Amniotic epithelial cell (primary cell): ENCODE measurements around the gene SLC44A4.

Experiments
- DNase-seq: peaks from one replicate; pipeline ENCODE4 v3.0.0-alpha.2; 2010; ENCODE audit warnings: low read depth

The SLC44A4 gene

DNA sequence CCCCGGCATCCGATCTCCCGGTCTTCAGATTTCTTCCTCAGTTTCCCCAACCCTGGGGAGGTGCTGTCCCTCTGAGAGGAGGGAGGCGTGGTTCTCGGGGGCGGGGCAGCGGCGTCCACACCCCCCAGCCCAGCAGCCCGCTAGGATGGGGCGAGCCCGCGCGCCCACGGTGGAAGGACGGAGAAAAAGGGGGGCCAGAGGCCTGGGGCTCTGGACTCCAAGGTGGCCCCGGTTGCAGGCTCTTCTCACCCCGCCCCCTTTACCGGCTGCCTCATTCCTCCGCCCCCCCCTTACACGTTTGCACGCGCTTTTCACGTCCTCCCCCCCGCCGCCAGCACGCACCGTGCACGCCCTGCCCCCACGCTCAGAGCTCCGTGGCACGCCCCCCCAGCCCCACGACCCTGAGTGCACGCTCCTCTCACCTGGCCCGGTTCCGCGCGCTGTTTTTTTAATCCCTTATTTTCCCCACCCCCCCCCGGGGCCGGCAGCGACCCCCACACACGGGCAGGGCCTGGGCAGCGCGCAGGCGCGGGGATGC, 22.7 kb upstream of the SLC44A4 start:
- DNase-seq: peak; percentile 44

DNA sequence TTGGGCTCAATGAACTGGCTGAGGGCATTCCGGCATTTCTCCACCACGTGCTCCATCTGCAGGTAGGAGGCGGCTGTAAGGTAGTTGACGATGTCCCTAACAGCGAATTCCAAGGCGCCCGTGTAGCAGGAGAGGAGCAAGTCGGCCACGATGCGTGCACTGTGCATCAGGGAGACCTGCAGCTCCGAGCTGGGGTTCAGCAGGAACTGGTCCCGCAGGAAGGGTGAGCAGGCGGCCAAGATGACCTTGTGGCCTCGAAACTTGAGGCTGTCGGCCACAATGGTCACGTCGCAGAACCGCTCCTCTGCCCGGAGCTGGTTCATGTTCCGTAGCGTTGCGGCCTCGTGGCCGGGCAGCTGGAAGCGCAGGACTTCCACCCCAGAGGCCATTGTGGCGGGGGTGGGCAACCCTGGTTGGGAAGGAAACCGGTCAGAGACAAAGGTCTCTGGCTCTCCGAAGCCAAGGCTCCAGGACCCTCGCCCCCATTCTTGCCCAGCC, 22.2 kb upstream of the SLC44A4 start:
- no peak for DNase-seq

DNA sequence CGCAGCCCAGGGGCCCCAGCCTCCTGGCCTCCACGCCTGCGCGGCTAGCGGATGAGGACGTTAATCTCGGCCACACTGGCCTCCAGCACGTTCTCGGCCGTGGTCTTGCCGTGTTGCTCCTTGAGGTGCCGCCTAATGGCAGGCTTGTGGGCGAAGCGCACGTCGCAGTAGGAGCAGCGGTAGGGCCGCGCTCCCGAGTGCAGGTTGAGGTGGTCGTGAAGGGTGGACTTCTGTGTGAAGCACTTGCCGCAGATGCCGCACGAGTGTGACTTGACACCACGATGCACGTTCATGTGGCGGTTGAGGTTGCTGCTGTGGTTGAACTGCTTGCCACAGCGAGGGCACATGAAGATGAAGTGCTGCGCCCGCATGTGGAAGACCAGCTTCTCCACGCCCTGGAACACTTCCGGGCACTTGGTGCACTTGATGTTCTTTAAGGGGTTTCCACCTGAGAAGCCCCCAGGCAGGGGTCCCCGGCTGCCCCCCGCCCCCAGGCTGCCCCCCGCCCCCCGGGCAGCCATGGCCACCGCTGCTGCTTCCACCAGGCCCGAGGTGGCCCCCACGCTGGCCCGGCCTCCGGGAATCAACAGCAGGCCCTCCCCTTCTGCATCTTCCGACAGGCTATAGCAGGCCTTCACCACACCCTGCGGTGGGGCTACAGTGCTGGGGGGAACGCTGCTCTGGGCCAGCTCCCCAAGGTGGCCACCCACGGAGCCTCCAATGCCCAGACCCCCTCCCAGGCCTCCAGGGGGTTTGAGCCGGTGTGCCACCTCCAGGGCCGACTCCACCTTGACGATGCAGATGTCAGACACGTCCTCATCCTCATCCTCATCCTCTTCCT, 21.3 kb upstream of the SLC44A4 start:
- DNase-seq: no peak

DNA sequence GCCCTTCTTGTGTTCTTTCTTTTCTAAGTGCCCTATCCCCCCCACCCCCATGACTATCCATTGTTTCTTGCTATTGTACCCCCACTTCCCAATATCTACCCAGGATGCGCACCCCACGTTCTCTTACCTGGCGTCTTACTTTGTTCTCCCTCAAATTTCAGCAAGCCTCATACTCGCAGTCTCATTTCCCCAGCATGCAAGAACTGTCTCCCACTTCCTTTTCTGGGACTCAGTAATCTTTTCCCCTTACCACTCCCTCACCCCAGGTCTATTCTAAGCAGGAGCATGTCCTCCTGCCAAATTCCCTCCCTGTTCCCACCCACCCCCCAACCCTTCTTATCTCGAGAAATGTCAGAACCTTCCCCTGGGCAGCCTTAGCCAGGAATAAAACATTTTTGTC, 20.4 kb upstream of the SLC44A4 start:
- DNase-seq: no peak

DNA sequence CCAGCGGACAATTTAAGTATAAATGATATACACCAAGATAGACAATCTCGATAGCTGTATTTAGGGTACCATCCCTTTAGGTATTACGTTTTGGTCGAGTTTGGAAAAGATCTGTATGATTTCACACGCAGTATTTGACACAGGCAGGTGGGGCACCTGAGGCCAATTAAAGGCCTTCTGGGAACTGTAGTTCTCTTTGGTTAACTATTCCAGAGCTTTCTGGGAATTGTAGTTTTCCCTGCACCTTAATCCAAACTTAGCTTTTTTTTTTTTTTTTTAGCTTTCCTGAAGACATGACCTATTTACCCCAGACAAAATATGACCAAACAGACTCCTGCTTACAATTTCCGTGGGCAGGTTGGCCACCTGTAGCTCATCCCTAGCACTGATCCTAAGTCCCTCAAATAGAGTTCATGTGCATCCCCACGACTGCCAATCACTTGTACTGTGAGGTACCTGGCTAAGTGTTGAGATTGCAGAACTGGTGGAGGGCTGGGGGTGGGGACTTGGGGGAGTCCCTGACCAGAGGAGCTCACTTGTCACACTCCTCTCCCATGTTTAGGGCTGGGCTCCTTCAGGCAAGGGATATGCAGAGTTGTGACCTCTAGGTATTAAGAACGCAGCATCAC, 19.7 kb upstream of the SLC44A4 start:
- DNase-seq: peak; percentile 50

DNA sequence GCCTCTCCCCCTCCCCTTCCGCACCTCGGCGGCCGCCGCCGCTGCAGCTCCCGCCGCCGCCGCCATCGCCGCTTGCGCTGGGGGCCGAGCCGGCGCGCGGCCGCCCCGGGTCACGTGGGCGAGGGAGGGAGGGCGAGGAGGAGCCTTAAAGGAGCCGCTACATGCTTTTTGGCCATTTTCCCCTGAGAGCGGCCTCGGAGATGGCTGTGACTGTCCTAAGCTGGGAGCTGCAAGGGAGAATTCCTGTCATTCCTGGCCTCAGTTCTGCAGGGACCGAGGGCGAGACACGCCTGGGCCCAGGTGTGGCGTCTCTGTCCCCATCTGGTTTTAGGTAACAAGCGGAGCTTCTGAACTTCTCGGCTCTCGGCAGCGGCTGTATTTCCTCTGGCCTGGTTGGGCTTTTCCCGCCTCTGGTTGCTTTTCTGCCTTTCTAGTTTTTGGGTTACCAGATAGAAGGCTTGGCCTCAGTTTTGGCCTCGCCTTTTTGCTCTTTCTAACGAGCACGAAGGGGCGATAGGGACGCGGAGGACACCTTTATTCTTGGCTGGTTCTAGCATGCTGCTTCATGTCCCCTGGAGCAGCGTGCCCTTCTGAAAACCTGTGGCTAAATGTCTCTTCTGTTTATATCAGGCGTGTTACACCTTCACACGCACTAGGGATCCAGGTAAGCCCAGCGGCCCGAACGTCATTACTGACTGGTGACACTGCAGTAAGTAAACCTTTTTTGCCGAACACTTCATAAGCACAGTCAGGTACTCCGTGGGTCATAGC, 19.0 kb upstream of the SLC44A4 start, which contains the start of gene EHMT2:
Gene EHMT2, minus strand, starts transcription at position 87 of the 771 bp plus-strand sequence. Its CDS starts 21 bp downstream, at position 66.
- peak; percentile 64 for DNase-seq

DNA sequence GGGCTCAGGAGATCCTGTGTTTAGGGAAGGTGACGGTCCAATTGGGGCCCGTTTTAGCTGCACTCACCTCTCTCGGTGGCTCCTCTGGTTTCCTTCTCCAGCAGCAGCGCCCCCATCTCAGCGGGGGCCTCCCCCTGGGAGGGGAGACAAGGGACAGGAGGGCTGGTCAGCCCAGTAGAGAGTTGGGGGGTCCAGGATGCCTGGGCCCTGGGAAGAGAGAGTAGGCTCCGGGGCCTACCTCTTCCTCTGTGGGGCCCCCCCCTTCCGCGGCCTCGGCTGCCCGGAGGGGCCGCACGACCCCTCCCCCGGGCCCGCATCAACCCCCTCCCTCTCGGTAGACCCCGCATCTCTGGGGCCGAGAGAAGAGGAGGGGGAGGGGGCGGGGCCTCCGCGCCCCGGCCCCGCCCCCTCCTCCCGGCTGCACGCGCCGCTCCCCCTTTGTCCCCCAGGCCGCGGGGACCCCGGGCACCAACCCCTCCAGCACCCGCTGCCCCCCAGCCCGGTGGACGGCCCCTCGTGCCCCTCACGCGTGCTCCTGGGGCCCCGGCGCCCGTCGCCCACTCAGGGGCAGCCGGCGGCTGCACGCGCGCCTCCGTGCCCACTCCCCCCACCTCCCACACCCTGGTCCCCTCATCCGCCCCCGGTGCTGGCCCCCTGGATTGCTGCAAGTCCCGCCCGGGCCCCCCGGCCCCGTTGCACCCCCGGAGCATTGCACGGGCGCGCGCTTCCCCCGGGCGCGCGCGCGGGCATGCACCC, 18.2 kb upstream of the SLC44A4 start:
- no peak for DNase-seq

DNA sequence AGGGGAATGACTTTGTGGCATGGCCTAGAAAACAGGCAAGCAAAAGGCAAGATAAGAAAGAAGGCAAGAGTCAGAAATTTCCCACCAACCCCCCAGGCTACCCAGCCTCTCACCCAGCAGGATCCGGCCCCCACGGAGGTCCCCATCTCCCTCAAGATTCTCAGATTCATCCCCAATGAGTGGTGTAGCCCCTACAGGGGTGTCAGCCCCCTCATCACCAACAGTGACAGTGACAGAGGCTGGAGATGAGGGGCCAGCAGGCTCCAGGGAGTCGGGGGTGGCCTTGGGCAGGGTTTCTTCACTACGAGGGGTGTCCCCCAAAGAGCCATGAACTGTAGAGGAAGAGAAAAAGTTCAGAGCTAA, 17.7 kb upstream of the SLC44A4 start:
- no peak for DNase-seq

DNA sequence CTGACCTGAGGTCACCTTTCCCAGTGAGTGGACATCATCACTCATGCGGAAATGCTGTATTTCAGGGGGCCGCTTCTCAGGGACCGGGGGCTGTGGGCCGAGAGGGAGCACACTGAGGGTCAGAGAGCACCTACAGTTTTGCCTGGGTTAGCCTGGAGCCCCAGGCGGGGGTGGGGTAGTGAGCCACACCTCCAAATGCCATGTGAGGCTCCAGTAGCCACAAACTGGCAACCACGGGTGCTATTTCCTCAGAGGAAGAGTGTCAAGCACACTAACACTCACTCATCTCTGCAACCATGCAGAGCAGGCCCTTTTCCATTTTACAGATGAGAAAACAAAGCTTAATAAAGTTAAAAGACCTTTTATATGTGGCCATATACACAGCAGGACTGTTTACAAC, 14.0 kb upstream of the SLC44A4 start:
- DNase-seq: no peak

DNA sequence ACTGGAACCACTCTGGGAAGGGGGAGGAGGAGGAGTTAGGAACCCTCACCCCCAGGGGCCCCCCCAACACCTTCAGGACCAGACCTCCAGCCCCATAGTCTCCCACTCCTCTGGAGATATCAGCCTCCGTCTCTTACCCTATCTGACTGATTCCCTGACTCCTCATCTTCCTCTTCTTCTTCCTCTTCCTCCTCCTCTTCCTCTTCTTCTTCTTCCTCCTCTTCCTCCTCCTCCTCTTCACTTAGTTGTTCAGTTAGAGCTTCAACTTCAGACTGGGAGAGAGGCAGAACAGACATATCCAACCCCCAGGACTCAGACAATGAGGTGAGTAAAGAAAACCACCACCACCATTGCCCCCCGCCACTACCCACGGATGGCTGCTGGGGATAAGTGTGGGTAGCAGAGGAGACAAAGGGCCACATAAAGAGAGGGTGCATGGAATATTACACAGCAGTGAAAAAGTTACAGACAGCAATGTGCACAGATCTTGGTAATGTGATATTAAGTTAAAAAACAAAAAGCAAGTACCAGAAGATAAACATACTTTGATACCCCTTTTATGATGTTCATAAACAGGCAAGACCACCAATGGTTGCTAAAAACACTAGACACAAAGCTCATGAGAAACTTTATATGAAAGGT, 10.7 kb upstream of the SLC44A4 start:
- DNase-seq: no peak

DNA sequence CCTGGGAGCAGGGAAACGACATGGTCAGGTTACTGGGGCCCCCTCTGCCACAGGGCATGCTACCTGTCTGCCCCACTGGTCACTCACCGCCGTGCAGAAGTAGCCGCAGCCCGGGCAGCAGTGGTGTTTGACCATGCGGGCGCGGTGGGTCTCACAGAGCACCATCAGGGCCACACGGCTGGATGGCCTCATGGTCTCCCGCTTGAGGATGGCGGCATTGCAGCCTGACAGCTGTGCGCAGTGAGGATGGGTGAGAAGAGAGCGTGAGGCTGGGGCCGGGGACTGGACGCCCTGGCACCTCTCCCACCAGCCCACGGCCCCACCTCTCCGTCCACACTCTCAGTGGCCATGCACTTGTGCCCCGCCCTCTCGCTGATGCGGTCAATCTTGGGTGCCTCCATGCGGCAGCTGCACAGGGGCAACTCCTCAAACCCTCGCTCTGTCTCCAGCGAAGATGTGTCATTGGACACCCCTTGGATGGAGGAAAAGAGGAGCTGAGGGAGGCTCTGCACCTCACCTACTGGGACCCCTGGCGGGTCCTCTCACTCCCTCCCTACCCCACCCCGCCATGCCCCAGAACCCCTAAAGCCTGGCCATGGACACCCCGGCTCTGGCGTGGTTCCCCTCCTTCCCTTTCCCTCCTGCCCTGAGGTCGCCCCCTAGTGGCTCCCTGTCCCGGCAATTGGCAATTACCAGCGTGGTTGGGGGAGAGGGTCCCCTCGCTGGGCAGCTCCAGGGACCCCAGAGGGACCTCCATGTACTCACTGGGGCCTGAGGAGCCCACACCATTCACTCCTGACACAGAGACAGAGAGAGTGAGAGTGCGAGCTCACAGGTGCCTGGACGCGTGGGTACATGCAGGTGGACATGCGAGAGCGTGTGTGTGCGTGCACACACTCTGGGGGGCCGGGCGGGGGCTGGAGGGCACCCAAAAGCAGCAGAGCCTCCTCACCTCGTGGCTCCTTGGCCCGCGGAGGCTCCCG, 9.8 kb upstream of the SLC44A4 start:
- no peak for DNase-seq

DNA sequence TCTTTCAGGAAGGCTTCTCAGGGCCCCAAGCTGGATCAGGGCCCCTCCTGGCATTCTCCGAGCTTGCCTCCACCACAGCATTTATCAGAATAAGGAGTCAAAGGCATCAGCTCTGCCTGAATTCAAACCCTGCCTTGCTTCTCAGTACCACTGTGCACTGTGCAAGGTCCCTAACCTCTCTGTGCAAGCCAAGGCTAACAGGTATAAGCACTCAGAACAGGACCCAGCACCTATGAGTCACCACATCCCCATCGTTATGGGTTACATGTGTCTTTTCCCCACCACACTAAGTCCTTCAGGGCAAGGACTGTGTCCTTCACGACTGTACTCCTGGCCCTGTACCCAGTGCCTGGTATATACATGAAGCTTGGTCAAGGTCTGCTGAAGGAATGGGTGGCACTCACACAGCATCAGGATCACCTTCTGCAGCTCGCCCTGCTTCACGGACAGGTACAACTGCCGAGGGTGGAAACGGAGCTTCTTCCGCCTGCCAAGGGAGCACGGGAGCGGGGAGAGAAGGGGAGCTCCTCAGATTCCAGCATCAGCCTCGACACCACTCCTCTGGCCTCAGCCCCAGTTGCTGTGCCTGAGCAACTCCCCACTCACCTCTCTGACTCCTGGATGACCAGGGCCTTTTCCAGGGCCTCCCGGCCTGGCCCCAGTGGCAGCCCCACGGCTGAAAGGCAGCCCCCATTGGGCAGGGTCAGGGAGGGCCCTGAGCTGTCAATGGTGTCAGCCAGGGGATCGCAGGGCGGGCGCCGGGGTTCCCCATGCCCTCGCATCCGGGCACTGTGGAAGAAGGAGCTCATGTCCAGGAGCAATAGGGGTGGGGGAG, 8.6 kb upstream of the SLC44A4 start:
- no peak for DNase-seq

DNA sequence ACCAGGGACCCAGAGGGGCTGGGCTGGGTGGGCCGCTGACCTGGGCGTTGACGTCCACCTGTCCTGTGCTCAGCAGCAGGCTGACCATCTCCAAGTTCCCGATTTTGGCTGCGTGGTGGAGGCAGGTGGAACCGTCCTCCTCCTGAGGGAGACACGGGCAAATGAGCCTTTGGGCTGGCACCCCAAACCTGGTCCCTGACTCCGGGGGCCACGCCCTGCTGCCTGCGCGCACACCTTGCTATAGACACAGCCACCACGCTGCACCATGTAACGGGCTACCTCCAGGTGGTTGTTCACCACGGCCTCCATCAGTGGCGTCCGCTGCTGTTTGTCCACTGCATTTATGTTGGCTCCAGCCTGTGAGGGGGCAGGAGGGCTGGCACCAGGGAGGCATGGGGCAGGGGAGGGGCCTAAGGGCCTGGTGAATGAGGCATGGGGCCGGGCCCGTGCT, 7.8 kb upstream of the SLC44A4 start:
- no peak for DNase-seq

DNA sequence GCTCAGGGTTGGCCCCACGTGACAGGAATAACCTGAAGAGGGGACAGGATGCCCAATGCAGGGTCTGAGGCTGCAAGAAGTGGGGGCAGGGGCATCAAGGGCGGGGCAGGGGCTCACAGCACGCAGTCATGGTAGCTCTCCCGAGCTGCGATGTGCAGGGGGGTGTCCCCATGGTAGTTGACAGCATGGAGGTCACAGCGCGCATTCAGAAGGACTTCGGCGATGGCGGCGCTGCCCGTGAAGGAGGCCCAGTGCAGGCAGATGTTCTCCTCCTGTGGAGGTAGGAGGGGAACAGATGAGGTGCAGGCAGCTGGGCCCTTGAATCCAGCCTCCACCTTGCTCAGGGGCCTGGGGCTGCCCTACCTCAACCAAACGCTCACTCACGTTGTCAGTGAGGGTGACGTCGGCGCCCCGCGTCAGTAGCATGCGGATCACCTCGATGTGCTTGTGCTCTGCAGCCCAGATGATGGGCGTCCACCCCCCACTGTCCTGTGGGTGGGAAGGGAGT, 5.8 kb upstream of the SLC44A4 start:
- no peak for DNase-seq

DNA sequence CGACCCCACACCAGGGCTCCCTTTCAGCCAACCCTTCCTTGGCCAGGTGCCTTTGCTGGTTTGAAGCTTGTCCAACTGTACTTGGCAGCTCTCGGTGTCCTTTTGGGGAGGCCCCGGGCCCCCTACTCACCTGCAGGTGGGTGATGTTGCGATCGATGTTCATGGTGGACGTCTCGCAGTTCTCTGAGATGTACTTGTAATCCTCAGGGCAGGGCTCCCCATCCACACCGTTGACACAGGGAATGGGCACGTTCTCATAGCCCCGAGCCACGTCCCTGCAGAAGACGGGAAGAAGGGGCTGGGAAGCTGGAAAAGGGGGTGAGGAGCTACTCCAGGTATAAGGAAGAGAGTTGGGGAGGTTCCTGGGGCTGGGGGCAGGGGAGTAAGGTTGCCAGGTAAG, 4.9 kb upstream of the SLC44A4 start:
- DNase-seq: no peak

DNA sequence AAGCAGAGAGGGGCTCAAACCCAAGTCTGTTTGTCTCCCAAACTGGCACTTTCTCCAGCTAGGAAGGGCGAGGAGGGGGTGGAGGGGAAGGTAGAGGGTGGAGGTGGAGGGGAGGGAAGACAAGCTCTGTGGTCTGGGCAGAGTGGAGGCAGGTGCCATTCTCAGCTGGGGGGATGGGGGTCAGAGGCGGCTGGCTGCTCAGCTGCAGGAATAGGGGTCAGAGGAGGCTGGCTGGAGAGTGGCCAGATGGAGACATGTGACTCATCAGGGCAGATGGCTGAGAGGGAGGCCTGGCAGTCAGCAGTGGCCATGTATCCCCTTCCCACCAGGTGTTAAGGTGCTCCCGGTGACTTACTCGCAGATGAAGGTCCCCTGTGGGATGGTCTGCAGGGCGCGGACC, 3.5 kb upstream of the SLC44A4 start:
- DNase-seq: peak; percentile 40

DNA sequence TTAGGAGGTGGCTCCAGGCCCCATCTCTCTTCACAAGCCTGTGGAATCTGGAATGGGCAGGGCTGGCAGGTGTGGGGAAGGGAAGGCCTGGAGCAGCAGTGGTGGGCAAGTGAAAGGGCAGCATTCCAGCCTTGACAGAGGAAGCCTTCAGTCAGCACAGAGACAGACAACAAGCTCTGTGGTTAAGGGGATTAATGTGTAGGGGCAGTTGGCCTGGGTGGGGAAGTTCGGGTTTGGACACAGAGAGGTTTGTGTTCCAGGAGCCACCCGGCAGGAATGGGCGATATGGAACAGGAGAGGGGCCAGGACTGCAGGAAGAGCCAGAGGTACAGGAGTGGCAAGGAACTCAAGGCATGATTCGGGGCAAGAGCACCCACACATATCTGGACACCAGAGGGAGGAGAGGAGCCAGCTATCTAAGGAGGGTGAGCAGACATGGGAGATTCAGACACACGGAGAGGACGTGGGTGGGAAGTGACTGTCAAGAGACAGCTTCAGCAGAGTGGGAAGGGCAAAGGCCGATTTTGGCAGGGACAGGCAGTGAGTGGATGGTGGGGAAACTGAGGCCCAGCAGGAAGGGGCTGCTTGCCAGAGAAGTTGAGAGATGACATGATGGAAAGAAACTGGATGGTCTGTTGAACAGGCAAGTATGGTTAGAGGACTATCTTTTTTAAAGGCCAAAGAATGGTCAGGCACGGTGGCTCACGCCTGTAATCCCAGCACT, 2.5 kb upstream of the SLC44A4 start:
- DNase-seq: no peak

DNA sequence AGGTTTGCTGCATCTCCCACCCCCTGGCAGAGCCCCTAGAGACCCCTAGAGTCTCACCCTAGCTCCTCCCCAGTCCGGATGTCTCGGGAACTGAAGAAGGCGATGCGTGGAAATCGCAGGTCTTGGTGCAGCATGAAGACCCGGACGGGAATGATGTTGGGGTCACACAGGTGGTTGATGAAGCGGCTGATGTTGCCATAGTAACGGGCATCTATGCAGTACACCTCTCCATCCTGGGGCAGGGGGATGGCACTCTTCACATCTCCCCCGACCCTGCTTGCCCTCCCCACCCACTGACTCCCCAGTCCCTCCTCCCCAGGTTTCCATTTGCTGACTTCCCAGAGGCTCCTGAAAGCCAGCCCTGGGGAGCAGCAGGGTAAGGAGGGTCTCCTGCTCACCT, 1.8 kb upstream of the SLC44A4 start:
- DNase-seq: no peak
